Natural killer cell (primary cell): Measurements from ENCODE around the gene SHISA6. TPM values are rescaled to one million over a fixed set of nuclear protein-coding genes. Genes with fewer than 3 reads are reported as not detected.

Experiments used
- ATAC-seq, 3 donors: fragments of 150-1000 bp in 2 of 3; fragments of 200-7000 bp in 1 of 3; cut with Tn5 transposase; 1 replicate in 1 of 3; 2 replicates in 2 of 3; pipeline ENCODE4 v1.10.0; 2021; ENCODE audit warnings: mild to moderate bottlenecking in 2 of 3, moderate library complexity in 2 of 3
- DNase-seq, 2 donors: peaks; one replicate each; pipeline versions ENCODE4 v3.0.0 to v3.0.0-alpha.2; 2013 to 2021; ENCODE audit warnings: mixed read lengths in 1 of 2
- H3K27ac ChIP-seq: one replicate; pipeline ENCODE4 v1.5.1; 2013; ENCODE audit warnings: mild to moderate bottlenecking, low read length
- H3K27me3 ChIP-seq: one replicate; pipeline ENCODE4 v1.6.1; 2013; ENCODE audit warnings: low read length; ENCODE audit not compliant: control insufficient read depth, insufficient read depth
- H3K36me3 ChIP-seq: one replicate; pipeline ENCODE4 v1.6.1; 2013; ENCODE audit warnings: low read length; ENCODE audit not compliant: control insufficient read depth, insufficient read depth
- H3K4me1 ChIP-seq: one replicate; pipeline ENCODE4 v1.6.1; 2013; ENCODE audit warnings: low read length; ENCODE audit not compliant: control insufficient read depth, insufficient read depth
- H3K4me3 ChIP-seq: one replicate; pipeline ENCODE4 v1.5.1; 2013; ENCODE audit warnings: low read length
- H3K9me3 ChIP-seq: one replicate; pipeline ENCODE4 v1.6.1; 2013; ENCODE audit warnings: low read length; ENCODE audit not compliant: control insufficient read depth, insufficient read depth
- H3K27ac Mint-ChIP-seq, 2 donors: one replicate each; pipeline ENCODE4 v1.8.0; 2022; ENCODE audit warnings: mild to moderate bottlenecking in 2 of 2, mixed read lengths in 2 of 2, moderate library complexity in 1 of 2
- H3K27me3 Mint-ChIP-seq, 2 donors: one replicate each; pipeline ENCODE4 v1.8.0; 2022; ENCODE audit warnings: low read depth in 2 of 2, mixed read lengths in 2 of 2
- H3K36me3 Mint-ChIP-seq: one replicate; pipeline ENCODE4 v1.8.0; 2022; ENCODE audit warnings: mixed read lengths
- H3K4me1 Mint-ChIP-seq, 2 donors: one replicate each; pipeline ENCODE4 v1.8.0; 2022; ENCODE audit warnings: mixed read lengths in 2 of 2
- H3K4me3 Mint-ChIP-seq: one replicate; pipeline ENCODE4 v1.8.0; 2022; ENCODE audit warnings: mild to moderate bottlenecking, moderate library complexity, mixed read lengths
- H3K9me3 Mint-ChIP-seq, 2 donors: one replicate each; pipeline ENCODE4 v1.8.0; 2022; ENCODE audit warnings: mixed read lengths in 2 of 2
- WGBS: methylation state at CpG from one replicate; pipeline ENCODE4 v1.1.7; 2013; ENCODE audit warnings: missing lambda C conversion rate; ENCODE audit not compliant: insufficient coverage; 5-methylcytosine and 5-hydroxymethylcytosine counted together
- intact Hi-C: fragments of 100-400 bp; cut with micrococcal nuclease; formaldehyde crosslinking; loops from one replicate; pipeline ENCODE4 v1.14.2; 2022
- total RNA-seq, 4 donors: library from RNA; stranded (reverse); fragments of 120-200 nt in 1 of 4; gene quantifications; one replicate each; pipeline versions ENCODE4 v1.2.3 to v1.2.4, GENCODE V29; 2013 to 2022
- TF ChIP-seq, protein P1 (sequence below): fragments of 200-600 bp; IDR thresholded peaks from one replicate; pipeline ENCODE4 v1.8.0; 2022; ENCODE audit warnings: antibody characterized with exemption

Gene SHISA6
- total RNA-seq, 3 donors from 2014 or later (not counting 1 experiment from before 2014, with no cell fraction given) = not detected

DNA sequence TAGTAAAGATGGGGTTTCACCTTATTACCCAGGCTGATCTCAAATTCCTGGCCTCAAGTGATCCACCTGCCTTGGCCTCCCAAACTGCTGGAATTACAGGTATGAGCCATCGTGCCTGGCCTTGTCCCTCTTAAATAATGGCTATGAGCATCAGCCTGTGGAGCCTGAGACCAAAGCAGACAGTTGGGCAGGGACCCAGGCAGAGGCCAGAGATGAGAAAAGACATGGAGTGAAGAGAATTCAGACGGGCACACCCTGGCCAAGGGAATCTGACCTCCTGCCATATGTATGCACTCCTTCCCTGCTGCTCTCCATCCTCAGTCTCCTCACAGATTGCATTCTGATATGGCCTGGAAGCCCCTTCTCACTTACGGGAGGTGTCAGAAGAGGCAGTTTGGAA lies 258.9 kb downstream of the SHISA6 start:
- H3K27ac Mint-ChIP-seq = no peak overlapping the region
- H3K9me3 Mint-ChIP-seq = peaks cover 9 to 10% of the 10 kb centered on the region in 2 donors
- 80% methylated on average over 3 of the region's 3 CpGs for whole genome bisulfite sequencing
- Histone ChIP-seq H3K27ac (no peak overlapping the region), H3K4me3 (no peak overlapping the region), H3K36me3 (no peaks in the 10 kb centered on the region), H3K4me1 (no peaks in the 10 kb centered on the region), H3K9me3 (no peaks in the 10 kb centered on the region), H3K27me3 (no peaks in the 10 kb centered on the region)
- intact Hi-C loops = no loop called here
- DNase-seq (no peak), ATAC-seq (no peak)
- no peaks in the 10 kb centered on the region for H3K27me3 Mint-ChIP-seq
- TF ChIP-seq, protein P1, sequence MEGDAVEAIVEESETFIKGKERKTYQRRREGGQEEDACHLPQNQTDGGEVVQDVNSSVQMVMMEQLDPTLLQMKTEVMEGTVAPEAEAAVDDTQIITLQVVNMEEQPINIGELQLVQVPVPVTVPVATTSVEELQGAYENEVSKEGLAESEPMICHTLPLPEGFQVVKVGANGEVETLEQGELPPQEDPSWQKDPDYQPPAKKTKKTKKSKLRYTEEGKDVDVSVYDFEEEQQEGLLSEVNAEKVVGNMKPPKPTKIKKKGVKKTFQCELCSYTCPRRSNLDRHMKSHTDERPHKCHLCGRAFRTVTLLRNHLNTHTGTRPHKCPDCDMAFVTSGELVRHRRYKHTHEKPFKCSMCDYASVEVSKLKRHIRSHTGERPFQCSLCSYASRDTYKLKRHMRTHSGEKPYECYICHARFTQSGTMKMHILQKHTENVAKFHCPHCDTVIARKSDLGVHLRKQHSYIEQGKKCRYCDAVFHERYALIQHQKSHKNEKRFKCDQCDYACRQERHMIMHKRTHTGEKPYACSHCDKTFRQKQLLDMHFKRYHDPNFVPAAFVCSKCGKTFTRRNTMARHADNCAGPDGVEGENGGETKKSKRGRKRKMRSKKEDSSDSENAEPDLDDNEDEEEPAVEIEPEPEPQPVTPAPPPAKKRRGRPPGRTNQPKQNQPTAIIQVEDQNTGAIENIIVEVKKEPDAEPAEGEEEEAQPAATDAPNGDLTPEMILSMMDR = no peak
- H3K4me1 Mint-ChIP-seq = no peaks in the 10 kb centered on the region
- H3K4me3 Mint-ChIP-seq = no peak overlapping the region
- peaks cover 7% of the 10 kb centered on the region for H3K36me3 Mint-ChIP-seq

DNA sequence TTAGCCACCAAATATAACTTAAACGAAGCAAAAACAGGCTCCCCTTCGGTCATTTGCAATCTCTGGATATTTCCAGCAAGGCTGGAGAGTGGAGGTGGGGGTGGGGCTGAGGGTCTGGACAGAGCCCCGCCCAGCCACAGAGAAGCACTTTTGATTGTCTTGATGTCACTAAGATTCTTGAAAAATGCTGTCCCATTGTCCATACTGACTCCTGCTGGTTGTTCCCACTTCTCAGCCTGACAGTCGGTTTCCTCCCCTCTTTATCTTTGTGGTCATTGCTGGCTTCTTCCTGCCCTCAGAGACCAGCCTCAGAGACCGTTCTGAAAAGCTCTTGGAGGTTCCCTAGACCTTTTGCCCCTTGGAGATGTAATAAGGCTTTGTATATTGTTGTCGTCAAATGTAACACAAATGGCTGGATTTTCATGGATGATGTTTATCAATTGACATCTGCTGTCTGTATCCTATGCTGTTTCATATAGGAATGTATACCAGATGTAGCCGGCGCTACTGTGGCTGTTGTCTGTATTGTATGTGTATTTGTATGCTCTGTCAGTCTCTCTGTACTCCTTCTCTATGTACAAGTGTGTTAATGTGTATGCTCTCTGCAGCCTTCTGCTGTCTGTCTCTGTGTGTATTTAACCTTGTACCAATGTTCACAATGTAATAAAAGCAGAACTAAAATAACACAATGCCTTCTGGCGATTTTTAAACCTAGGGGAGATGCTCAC lies 262.5 kb downstream of the SHISA6 start:
- Mint-ChIP-seq H3K27me3 (no peaks in the 10 kb centered on the region), H3K4me3 (no peak overlapping the region), H3K9me3 (peaks cover 10 to 11% of the 10 kb centered on the region in 2 donors), H3K36me3 (peaks cover 7% of the 10 kb centered on the region), H3K4me1 (no peaks in the 10 kb centered on the region), H3K27ac (no peak overlapping the region)
- DNase-seq = no peak
- WGBS = 66% methylated on average over 9 of the region's 9 CpGs
- Histone ChIP-seq H3K4me1 (no peaks in the 10 kb centered on the region), H3K9me3 (no peaks in the 10 kb centered on the region), H3K4me3 (no peak overlapping the region), H3K36me3 (no peaks in the 10 kb centered on the region), H3K27ac (no peak overlapping the region), H3K27me3 (no peaks in the 10 kb centered on the region)
- ATAC-seq = peak in 1 of 3 donors; percentile 10
- intact Hi-C loops = no loop called here
- TF ChIP-seq, protein P1 = no peak

DNA sequence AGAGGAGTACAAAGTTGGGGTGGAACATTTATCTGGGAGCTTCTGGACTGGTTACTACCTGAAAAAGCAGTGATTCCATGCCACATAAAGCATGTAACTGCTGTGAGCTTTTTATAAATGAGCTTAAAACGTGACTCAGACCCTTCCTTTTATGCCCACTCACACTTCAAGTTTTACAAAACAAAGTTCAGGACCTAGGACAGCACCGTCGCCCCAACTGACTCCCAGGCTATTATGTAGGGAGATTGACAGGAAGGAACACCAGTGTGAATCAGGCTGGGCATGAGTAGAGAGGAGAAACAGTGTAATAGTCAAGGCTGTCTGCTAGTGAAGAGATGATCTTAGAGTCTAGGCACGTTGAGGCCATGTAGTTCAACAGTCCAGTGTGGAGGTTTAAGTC lies 265.6 kb downstream of the SHISA6 start:
- intact Hi-C loops = no loop called here
- H3K27ac ChIP-seq = no peak overlapping the region
- Mint-ChIP-seq H3K4me1 (no peaks in the 10 kb centered on the region), H3K4me3 (no peak overlapping the region), H3K27ac (no peak overlapping the region), H3K36me3 (peaks cover 1% of the 10 kb centered on the region), H3K27me3 (no peaks in the 10 kb centered on the region), H3K9me3 (peaks cover 7 to 8% of the 10 kb centered on the region in 2 donors)
- no peaks in the 10 kb centered on the region for H3K27me3 ChIP-seq
- 8% methylated on average over 4 of the region's 4 CpGs for WGBS
- TF ChIP-seq, protein P1 = no peak
- H3K36me3 ChIP-seq = no peaks in the 10 kb centered on the region
- ATAC-seq (no peak), DNase-seq (no peak)
- H3K4me3 ChIP-seq = no peak overlapping the region
- no peaks in the 10 kb centered on the region for H3K4me1 ChIP-seq
- no peaks in the 10 kb centered on the region for H3K9me3 ChIP-seq

DNA sequence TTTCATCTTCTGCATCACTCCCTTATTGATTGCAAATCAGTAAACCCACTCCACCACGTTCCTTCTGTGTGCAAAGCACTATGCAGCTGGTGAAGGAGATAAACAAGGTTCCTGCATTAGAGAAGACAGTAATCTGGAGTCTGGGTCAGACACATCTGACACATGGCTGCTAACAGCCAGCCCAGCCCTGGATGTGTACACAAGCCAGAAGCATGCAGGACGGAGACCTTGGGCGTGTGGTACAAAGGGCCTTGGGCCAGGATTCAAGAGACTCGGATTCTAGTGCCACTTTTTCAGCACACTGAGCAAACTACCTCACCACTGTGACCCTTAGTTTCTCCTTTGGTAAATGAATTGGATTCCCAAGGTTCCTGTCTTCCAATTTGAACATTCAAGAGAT lies 270.7 kb downstream of the SHISA6 start:
- WGBS = 88% methylated on average over 3 of the region's 4 CpGs
- intact Hi-C loops = no loop called here
- DNase-seq (no peak), ATAC-seq (no peak)
- Mint-ChIP-seq H3K36me3 (no peaks in the 10 kb centered on the region), H3K27ac (no peak overlapping the region), H3K4me3 (no peak overlapping the region), H3K9me3 (peaks cover 3 to 9% of the 10 kb centered on the region in 2 donors), H3K4me1 (no peaks in the 10 kb centered on the region), H3K27me3 (no peaks in the 10 kb centered on the region)
- Histone ChIP-seq H3K27me3 (no peaks in the 10 kb centered on the region), H3K4me3 (no peak overlapping the region), H3K4me1 (no peaks in the 10 kb centered on the region), H3K9me3 (no peaks in the 10 kb centered on the region), H3K27ac (no peak overlapping the region), H3K36me3 (no peaks in the 10 kb centered on the region)
- TF ChIP-seq, protein P1 = no peak
